Mesendoderm (in vitro differentiated cells): ENCODE data around the gene DPM1. TPM values are rescaled to one million over a fixed set of nuclear protein-coding genes. Genes with fewer than 3 reads are reported as not detected.

Source experiments
- DNase-seq: peaks from one replicate; pipeline ENCODE4 v3.0.0; 2013
- H2AK5ac ChIP-seq: 2 replicates; pipeline ENCODE4 v1.6.1; 2013; ENCODE audit warnings: low read length, inconsistent platforms
- H2BK120ac ChIP-seq: 2 replicates; pipeline ENCODE4 v1.6.1; 2013; ENCODE audit warnings: low read depth, mild to moderate bottlenecking, low read length, moderate library complexity, mixed read lengths
- H2BK15ac ChIP-seq: replicated peaks from 2 replicates; pipeline ENCODE4 v1.6.1; 2013; ENCODE audit warnings: low read depth, mild to moderate bottlenecking, moderate library complexity
- H2BK5ac ChIP-seq: 2 replicates; pipeline ENCODE4 v1.6.1; 2013; ENCODE audit warnings: low read length, inconsistent platforms
- H3K18ac ChIP-seq: 2 replicates; pipeline ENCODE4 v1.6.1; 2013; ENCODE audit warnings: mild to moderate bottlenecking, low read length, mixed read lengths
- H3K23ac ChIP-seq: one replicate; pipeline ENCODE4 v1.6.1; 2013; ENCODE audit warnings: low read length
- H3K27ac ChIP-seq: 2 replicates; pipeline ENCODE4 v1.5.1; 2013; ENCODE audit warnings: low read depth, mild to moderate bottlenecking, inconsistent platforms, low read length, moderate library complexity
- H3K27me3 ChIP-seq: 2 replicates; pipeline ENCODE4 v1.6.1; 2013; ENCODE audit warnings: low read length, control low read depth, mild to moderate bottlenecking, inconsistent platforms; ENCODE audit not compliant: insufficient read depth, poor library complexity
- H3K36me3 ChIP-seq: 2 replicates; pipeline ENCODE4 v1.6.1; 2013; ENCODE audit warnings: low read length, inconsistent platforms; ENCODE audit not compliant: control insufficient read depth, insufficient read depth
- H3K4ac ChIP-seq: one replicate; pipeline ENCODE4 v1.6.1; 2013; ENCODE audit warnings: low read depth, mild to moderate bottlenecking, low read length, moderate library complexity
- H3K4me1 ChIP-seq: 2 replicates; pipeline ENCODE4 v1.6.1; 2013; ENCODE audit warnings: low read depth, low read length, inconsistent platforms; ENCODE audit not compliant: control insufficient read depth
- H3K4me2 ChIP-seq: 2 replicates; pipeline ENCODE4 v1.6.1; 2013; ENCODE audit warnings: low read length
- H3K4me3 ChIP-seq: 2 replicates; pipeline ENCODE4 v1.5.1; 2013; ENCODE audit warnings: mild to moderate bottlenecking, low read length
- H3K56ac ChIP-seq: one replicate; pipeline ENCODE4 v1.6.1; 2013; ENCODE audit warnings: low read length
- H3K79me1 ChIP-seq: 2 replicates; pipeline ENCODE4 v1.6.1; 2013; ENCODE audit warnings: low read length, inconsistent platforms
- H3K79me2 ChIP-seq: 2 replicates; pipeline ENCODE4 v1.6.1; 2013; ENCODE audit warnings: mild to moderate bottlenecking, low read length; ENCODE audit not compliant: control insufficient read depth, insufficient read depth
- H3K9ac ChIP-seq: 2 replicates; pipeline ENCODE4 v1.6.1; 2013; ENCODE audit warnings: low read length, inconsistent platforms
- H4K5ac ChIP-seq: one replicate; pipeline ENCODE4 v1.6.1; 2013; ENCODE audit warnings: low read length
- H4K8ac ChIP-seq: one replicate; pipeline ENCODE4 v1.6.1; 2013; ENCODE audit warnings: low read depth, mild to moderate bottlenecking, control low read depth, low read length, moderate library complexity
- WGBS: extraction: QIAGEN DNeasy Blood & Tissue Kit; methylation state at CpG from one replicate; pipeline ENCODE4 v1.1.7; 2013; ENCODE audit warnings: low lambda C conversion rate, missing lambda C conversion rate; ENCODE audit not compliant: insufficient coverage; ENCODE audit errors: extremely low coverage; 5-methylcytosine and 5-hydroxymethylcytosine counted together
- polyA plus RNA-seq, 2 experiments: library from polyadenylated mRNA; stranded (reverse); fragments of 200-250 nt; gene quantifications; one replicate each; pipeline ENCODE4 v1.2.3, GENCODE V29; 2013

The DPM1 gene
- 77.5 TPM for polyA plus RNA-seq (2013, experiment 1 of 2)
- polyA plus RNA-seq (2013, experiment 2 of 2) = 81.0 TPM

DNA sequence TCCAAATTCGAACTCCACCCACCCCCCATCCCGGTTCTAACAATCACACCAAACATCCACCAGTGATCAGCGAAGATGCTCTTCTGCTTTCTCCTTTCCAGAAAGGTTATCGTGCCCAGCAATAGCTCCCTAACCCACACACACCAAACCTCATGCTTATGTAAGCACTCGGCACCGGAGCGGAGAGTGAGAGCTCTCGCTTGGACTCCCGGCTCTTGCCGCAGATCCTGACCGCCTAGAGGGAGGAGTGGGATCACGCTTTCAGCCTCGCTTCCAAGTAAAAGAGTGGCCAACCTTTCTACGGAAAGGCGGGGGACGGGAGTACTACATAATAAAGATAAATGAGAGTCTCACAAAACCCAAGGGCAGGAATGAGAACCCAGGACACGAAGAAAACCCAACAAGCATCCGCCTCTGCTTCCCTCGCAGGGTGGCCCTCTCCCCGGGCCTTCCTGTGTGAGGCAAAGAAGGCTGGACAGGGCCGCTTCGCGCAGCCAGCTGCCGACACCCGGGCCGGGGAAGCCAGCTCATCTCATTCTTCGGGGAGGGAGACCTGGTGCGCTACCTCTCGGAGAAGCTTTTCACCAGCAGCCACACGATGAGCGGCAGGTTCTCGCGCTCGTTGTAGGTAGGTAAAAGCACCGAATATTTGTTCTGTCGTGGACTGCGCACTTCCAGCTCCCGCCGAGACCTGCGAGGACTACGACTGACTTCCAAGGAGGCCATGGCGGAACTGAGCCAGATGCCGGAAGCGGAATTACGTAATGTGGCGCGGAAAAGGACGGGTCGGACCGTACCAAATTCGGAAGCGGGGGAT is at the start of gene DPM1:
DPM1 (minus strand) TSS at position 735 of the 817 bp plus-strand sequence; CDS start at position 726, 9 bp downstream.
- peaks cover 44% of the 10 kb centered on the region for H3K79me2 ChIP-seq
- peak within 1 kb of the TSS; percentile 56 for H2BK5ac ChIP-seq
- H2BK15ac ChIP-seq = no peak within 1 kb of the TSS
- peak; percentile 93 for DNase-seq
- H3K4me2 ChIP-seq = peak within 1 kb of the TSS; percentile 94
- H3K18ac ChIP-seq = no peak within 1 kb of the TSS
- H2AK5ac ChIP-seq = no peak within 1 kb of the TSS
- peaks cover 5% of the 10 kb centered on the region for H3K4me1 ChIP-seq
- H3K23ac ChIP-seq = peak within 1 kb of the TSS; percentile 30
- H2BK120ac ChIP-seq = no peak within 1 kb of the TSS
- no peak within 1 kb of the TSS for H3K27ac ChIP-seq
- no peak within 1 kb of the TSS for H4K5ac ChIP-seq
- no peak within 1 kb of the TSS for H4K8ac ChIP-seq
- peak within 1 kb of the TSS; percentile 92 for H3K4ac ChIP-seq
- H3K79me1 ChIP-seq = peaks cover 21% of the 10 kb centered on the region
- peak within 1 kb of the TSS; percentile 83 for H3K9ac ChIP-seq
- no CpG with 5 or more reads among the region's 52 CpGs for WGBS
- peak within 1 kb of the TSS; percentile 95 for H3K56ac ChIP-seq
- no peaks in the 10 kb centered on the region for H3K27me3 ChIP-seq
- H3K4me3 ChIP-seq = peak within 1 kb of the TSS; percentile 97
- no peaks in the 10 kb centered on the region for H3K36me3 ChIP-seq

DNA sequence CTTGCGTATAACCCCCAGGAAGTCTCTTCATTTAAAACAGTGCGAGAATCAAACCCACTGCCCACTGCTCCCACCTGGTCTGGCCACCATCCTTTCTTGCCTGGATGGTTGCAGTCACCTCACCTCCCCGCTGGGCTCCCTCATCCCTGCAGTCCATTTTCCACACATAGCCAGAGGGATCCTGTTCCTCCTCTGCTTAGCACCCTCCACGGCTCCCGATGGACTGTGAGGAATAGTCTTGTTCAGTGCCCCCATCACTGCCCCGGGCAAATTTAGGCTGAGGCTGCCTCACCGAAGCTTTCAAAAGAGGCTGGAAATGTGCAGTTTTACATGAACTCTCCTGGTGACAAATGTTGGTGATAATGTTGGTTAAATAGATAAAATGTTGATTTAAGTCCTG is 46.9 kb upstream of the DPM1 start:
- Histone ChIP-seq H3K56ac (no peak overlapping the region), H3K27ac (no peak overlapping the region), H2BK15ac (no peak overlapping the region), H4K5ac (no peak overlapping the region), H2BK120ac (no peak overlapping the region), H3K79me1 (peaks cover 6% of the 10 kb centered on the region), H3K36me3 (peaks cover 26% of the 10 kb centered on the region), H2AK5ac (no peak overlapping the region), H4K8ac (no peak overlapping the region), H3K18ac (no peak overlapping the region), H3K79me2 (no peaks in the 10 kb centered on the region), H3K27me3 (no peaks in the 10 kb centered on the region), H2BK5ac (no peak overlapping the region), H3K23ac (no peak overlapping the region), H3K4me1 (no peaks in the 10 kb centered on the region), H3K9ac (no peak overlapping the region), H3K4me3 (no peak overlapping the region), H3K4ac (no peak overlapping the region), H3K4me2 (no peak overlapping the region)
- DNase-seq = no peak
- WGBS = no CpG with 5 or more reads among the region's 7 CpGs

DNA sequence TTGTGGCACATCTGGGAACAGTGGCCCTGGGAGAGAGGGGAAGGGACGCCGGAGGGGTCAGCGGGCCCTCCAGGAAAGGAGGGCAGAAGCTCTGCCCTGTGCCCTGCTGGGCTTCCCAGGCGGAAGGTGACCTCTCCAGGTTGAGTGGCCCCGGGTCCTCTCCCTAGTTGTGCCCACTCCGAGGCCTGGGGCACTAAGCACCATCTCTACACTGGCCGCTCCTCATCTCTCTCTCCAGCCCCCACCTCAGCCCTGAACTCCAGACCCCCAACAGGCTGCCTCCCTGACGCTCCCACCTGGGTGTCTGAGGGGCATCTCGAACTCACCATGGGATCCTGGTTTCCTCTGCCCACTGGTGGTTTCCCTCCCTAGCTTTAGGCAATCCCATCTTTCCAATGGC is 46.4 kb upstream of the DPM1 start:
- H2AK5ac ChIP-seq = no peak overlapping the region
- H2BK120ac ChIP-seq = no peak overlapping the region
- H3K27me3 ChIP-seq = no peaks in the 10 kb centered on the region
- H3K4me3 ChIP-seq = no peak overlapping the region
- no peak for DNase-seq
- H3K4ac ChIP-seq = no peak overlapping the region
- no peak overlapping the region for H3K9ac ChIP-seq
- peaks cover 6% of the 10 kb centered on the region for H3K79me1 ChIP-seq
- H3K4me2 ChIP-seq = no peak overlapping the region
- no peak overlapping the region for H2BK15ac ChIP-seq
- H3K79me2 ChIP-seq = no peaks in the 10 kb centered on the region
- no CpG with 5 or more reads among the region's 9 CpGs for WGBS
- peaks cover 25% of the 10 kb centered on the region for H3K36me3 ChIP-seq
- no peak overlapping the region for H4K5ac ChIP-seq
- no peak overlapping the region for H3K56ac ChIP-seq
- no peak overlapping the region for H3K23ac ChIP-seq
- no peak overlapping the region for H3K27ac ChIP-seq
- H4K8ac ChIP-seq = no peak overlapping the region
- no peaks in the 10 kb centered on the region for H3K4me1 ChIP-seq
- H2BK5ac ChIP-seq = no peak overlapping the region
- H3K18ac ChIP-seq = no peak overlapping the region

DNA sequence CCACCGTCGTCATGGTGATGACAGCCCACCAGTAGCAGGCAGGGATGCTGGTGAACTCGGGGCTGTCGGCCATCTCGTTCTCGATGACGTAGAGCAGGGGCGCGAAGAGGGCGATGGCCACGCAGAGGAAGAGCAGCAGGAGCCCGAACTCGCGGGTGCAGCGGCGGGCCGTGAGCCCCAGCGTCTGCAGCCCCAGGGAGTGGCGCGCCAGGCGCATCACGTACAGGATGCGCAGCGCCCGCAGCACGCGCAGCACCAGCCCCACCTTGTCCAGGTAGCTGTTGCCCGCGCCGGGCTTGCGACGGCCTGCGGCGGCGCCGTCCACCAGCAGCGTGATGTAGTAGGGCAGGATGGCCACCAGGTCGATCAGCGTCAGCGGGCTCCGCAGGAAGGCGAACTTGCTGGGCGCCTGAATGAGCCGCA is 46.0 kb upstream of the DPM1 start:
- H3K36me3 ChIP-seq = peaks cover 23% of the 10 kb centered on the region
- H3K18ac ChIP-seq = no peak overlapping the region
- H2BK5ac ChIP-seq = no peak overlapping the region
- no peak overlapping the region for H3K4me3 ChIP-seq
- H3K23ac ChIP-seq = no peak overlapping the region
- no peak overlapping the region for H4K8ac ChIP-seq
- H4K5ac ChIP-seq = no peak overlapping the region
- no CpG with 5 or more reads among the region's 44 CpGs for WGBS
- H3K4me2 ChIP-seq = no peak overlapping the region
- H2BK15ac ChIP-seq = no peak overlapping the region
- no peak for DNase-seq
- no peaks in the 10 kb centered on the region for H3K4me1 ChIP-seq
- no peaks in the 10 kb centered on the region for H3K27me3 ChIP-seq
- no peak overlapping the region for H2AK5ac ChIP-seq
- no peaks in the 10 kb centered on the region for H3K79me2 ChIP-seq
- no peak overlapping the region for H2BK120ac ChIP-seq
- H3K9ac ChIP-seq = no peak overlapping the region
- no peak overlapping the region for H3K56ac ChIP-seq
- H3K27ac ChIP-seq = no peak overlapping the region
- H3K4ac ChIP-seq = no peak overlapping the region
- H3K79me1 ChIP-seq = peaks cover 5% of the 10 kb centered on the region

DNA sequence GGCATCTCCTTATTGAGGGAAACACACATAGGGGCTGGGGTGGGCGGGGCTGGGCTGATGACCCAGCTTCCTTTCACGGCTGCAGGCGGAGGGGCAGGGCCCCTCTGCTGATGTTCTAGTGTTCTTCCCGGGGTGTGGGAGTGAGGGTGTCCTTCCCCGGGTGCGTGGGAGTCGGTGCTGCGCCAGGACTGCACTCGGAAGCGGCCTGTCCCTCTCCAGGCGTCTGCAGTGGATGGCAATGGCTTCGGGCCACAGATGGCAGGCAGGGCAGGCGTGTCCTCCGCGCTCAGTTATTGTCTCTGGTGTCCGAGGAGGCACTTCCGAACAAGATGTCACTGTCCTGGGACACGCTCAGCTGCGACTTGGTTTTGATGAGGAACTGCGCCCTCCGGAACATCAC is 45.4 kb upstream of the DPM1 start:
- H3K79me1 ChIP-seq = peaks cover 1% of the 10 kb centered on the region
- no peak overlapping the region for H3K4me3 ChIP-seq
- H3K27me3 ChIP-seq = no peaks in the 10 kb centered on the region
- no peak overlapping the region for H2BK15ac ChIP-seq
- peaks cover 20% of the 10 kb centered on the region for H3K36me3 ChIP-seq
- H3K79me2 ChIP-seq = no peaks in the 10 kb centered on the region
- WGBS = no CpG with 5 or more reads among the region's 21 CpGs
- no peaks in the 10 kb centered on the region for H3K4me1 ChIP-seq
- H3K4ac ChIP-seq = no peak overlapping the region
- no peak overlapping the region for H2AK5ac ChIP-seq
- H3K27ac ChIP-seq = no peak overlapping the region
- no peak overlapping the region for H3K9ac ChIP-seq
- no peak overlapping the region for H3K4me2 ChIP-seq
- H2BK5ac ChIP-seq = no peak overlapping the region
- DNase-seq = no peak
- H3K23ac ChIP-seq = no peak overlapping the region
- no peak overlapping the region for H4K8ac ChIP-seq
- no peak overlapping the region for H3K56ac ChIP-seq
- H3K18ac ChIP-seq = no peak overlapping the region
- H4K5ac ChIP-seq = no peak overlapping the region
- no peak overlapping the region for H2BK120ac ChIP-seq
